Lower lobe of right lung (tissue), 2 donors: ENCODE measurements around the gene THSD4. TPM values are rescaled to one million over a fixed set of nuclear protein-coding genes. Genes with fewer than 3 reads are reported as not detected.

Source experiments
- ATAC-seq, 2 donors: fragments of 200-7000 bp; cut with Tn5 transposase; one replicate each; pipeline ENCODE4 v1.9.1; 2020 to 2022; ENCODE audit warnings: mild to moderate bottlenecking in 2 of 2, moderate library complexity in 2 of 2
- DNase-seq: peaks from one replicate; pipeline ENCODE4 v3.0.0-alpha.2; 2020
- H3K27ac ChIP-seq: fragments of 200-600 bp; one replicate; pipeline ENCODE4 v1.8.0; 2022
- H3K27me3 ChIP-seq: fragments of 200-600 bp; one replicate; pipeline ENCODE4 v1.8.0; 2022; ENCODE audit warnings: low read depth
- H3K36me3 ChIP-seq: fragments of 200-600 bp; one replicate; pipeline ENCODE4 v1.8.0; 2022; ENCODE audit warnings: mild to moderate bottlenecking
- H3K4me1 ChIP-seq: fragments of 200-600 bp; one replicate; pipeline ENCODE4 v1.8.0; 2022
- H3K4me3 ChIP-seq: fragments of 200-600 bp; one replicate; pipeline ENCODE4 v1.8.0; 2022; ENCODE audit warnings: mild to moderate bottlenecking
- H3K9me3 ChIP-seq: fragments of 200-600 bp; one replicate; pipeline ENCODE4 v1.8.0; 2022
- CTCF ChIP-seq: fragments of 200-600 bp; IDR thresholded peaks from one replicate; pipeline ENCODE4 v1.8.0; 2022; ENCODE audit warnings: antibody characterized with exemption, mild to moderate bottlenecking
- intact Hi-C: fragments of 100-400 bp; cut with DNase I; formaldehyde crosslinking; loops from one replicate; pipeline ENCODE4 v1.11.0; 2022
- total RNA-seq: library from RNA; stranded (reverse); fragmentation: NEBNext Ultra II Directional; extraction: Animal tissue kit (Norgen Biotek cat#: 25700); gene quantifications from one replicate; pipeline ENCODE4 v1.2.1, GENCODE V29; 2021
- donor health status: DM: no; HTN: yes; CAD: no; lungs with severe emphysema.

THSD4 gene
- total RNA-seq, 1 donor from 2014 or later = 18.2 TPM

DNA sequence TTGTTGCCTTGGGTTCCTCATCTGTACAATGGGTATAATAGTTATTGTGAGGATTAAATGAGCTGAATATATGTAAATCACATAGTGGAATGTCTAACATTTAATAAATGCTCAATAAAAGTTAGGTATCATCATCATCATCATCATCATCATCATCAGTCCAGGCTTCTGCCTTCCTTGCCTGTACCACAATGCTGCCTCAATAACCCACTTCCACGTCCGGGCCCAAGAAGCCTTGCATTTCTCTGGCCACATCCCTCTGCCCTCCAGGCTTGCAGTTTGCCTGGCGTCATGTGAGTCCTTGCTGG is 137.4 kb downstream of the THSD4 start:
- no peak for DNase-seq
- no peak for TF ChIP-seq CTCF
- intact Hi-C loops = no loop called here
- no peak for ATAC-seq
- no peaks in the 10 kb centered on the region for H3K36me3 ChIP-seq
- no peaks in the 10 kb centered on the region for H3K9me3 ChIP-seq
- H3K27me3 ChIP-seq = no peaks in the 10 kb centered on the region
- H3K4me3 ChIP-seq = no peak overlapping the region
- H3K4me1 ChIP-seq = no peaks in the 10 kb centered on the region
- no peak overlapping the region for H3K27ac ChIP-seq

DNA sequence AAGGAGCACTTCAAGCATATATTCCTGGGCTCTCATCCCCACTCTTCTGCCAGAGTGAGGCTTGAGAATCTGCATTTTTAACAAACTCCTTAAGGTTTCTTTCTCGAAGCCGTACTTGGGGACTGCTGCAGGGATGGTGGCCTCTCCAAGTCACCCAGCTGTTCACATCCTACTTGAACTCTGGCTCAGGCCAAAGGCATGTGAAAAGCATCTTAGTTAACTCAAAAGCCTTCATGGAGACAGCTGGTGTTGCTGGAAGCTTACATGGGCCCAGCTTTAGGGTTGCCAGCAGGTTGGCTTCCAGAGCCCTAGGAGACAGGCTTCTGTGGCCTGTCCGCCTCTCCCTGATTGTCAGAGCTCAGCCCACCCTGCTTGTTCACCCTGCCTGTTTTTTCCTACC is 139.2 kb downstream of the THSD4 start:
- ATAC-seq = peak in 1 of 2 donors; percentile 33
- no peak overlapping the region for H3K4me3 ChIP-seq
- H3K27me3 ChIP-seq = no peaks in the 10 kb centered on the region
- DNase-seq = no peak
- no peak for TF ChIP-seq CTCF
- no peaks in the 10 kb centered on the region for H3K9me3 ChIP-seq
- no peak overlapping the region for H3K27ac ChIP-seq
- peaks cover 7% of the 10 kb centered on the region for H3K36me3 ChIP-seq
- intact Hi-C loops = no loop called here
- H3K4me1 ChIP-seq = no peaks in the 10 kb centered on the region

DNA sequence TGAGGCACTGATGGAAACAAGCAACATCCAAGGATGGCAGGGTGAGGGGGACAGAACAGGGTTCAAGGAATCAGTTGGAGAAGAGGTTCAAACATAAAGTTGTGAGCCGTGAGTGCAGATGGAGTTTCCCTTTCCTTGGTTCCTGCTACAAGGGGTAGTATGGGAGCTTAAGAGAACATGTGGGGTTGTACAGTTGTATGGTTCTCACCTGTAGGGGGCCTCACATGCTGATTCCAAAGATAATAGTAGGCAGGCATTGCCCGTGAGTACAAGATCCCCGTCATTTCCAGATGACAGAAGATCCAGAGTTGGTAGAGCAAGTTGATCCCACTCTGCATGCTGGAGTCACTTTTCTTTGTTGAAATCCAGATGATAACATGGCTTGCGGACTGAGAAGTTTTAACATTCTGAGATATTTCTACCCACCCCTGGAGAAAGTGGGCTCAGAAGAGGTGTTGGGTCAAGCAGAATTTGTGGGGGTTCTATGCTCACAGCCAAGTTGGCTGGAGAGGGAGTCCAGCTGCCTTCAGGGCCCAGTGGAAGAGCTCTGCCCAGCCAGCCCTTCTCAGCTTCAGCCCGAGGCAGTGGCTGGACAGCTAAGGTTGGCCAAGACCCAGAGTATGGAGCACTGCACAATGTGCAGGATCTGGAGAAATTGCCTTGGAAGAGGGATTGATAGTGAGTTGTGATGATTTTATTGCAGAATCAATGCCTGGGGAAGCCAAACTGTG is 141.8 kb downstream of the THSD4 start:
- TF ChIP-seq CTCF = no peak
- Histone ChIP-seq H3K36me3 (peaks cover 7% of the 10 kb centered on the region), H3K4me1 (no peaks in the 10 kb centered on the region), H3K27me3 (no peaks in the 10 kb centered on the region), H3K4me3 (no peak overlapping the region), H3K27ac (no peak overlapping the region), H3K9me3 (no peaks in the 10 kb centered on the region)
- ATAC-seq (no peak), DNase-seq (no peak)
- intact Hi-C loops = no loop called here

- TF ChIP-seq CTCF = no peak
- no peak overlapping the region for H3K4me3 ChIP-seq
- DNase-seq (no peak), ATAC-seq (no peak)
- H3K27ac ChIP-seq = no peak overlapping the region
- intact Hi-C loops = no loop called here
- H3K9me3 ChIP-seq = no peaks in the 10 kb centered on the region
- H3K27me3 ChIP-seq = no peaks in the 10 kb centered on the region
- no peaks in the 10 kb centered on the region for H3K4me1 ChIP-seq
- peaks cover 7% of the 10 kb centered on the region for H3K36me3 ChIP-seq
These were observed 144.6 kb downstream of the THSD4 start for GRCh38 chr15:71259866-71260265.

GRCh38 chr15:71261418-71261817 is 146.1 kb downstream of the THSD4 start:
- no peak for TF ChIP-seq CTCF
- H3K4me3 ChIP-seq = no peak overlapping the region
- intact Hi-C loops = no loop called here
- no peak overlapping the region for H3K27ac ChIP-seq
- no peak for DNase-seq
- H3K9me3 ChIP-seq = no peaks in the 10 kb centered on the region
- ATAC-seq = no peak
- H3K4me1 ChIP-seq = no peaks in the 10 kb centered on the region
- no peaks in the 10 kb centered on the region for H3K27me3 ChIP-seq
- H3K36me3 ChIP-seq = peaks cover 7% of the 10 kb centered on the region
